Hepatocyte (in vitro differentiated cells): Measurements from ENCODE around the gene LRRC3.

ENCODE experiments used
- EZH2 ChIP-seq: fragments of 200-600 bp; sonication (generic); IDR thresholded peaks from 2 replicates; pipeline ENCODE4 v1.6.1; 2016; ENCODE audit warnings: antibody characterized with exemption, mild to moderate bottlenecking, borderline replicate concordance
- EZH2phosphoT487 ChIP-seq: fragments of 200-600 bp; sonication (generic); IDR thresholded peaks from one replicate; pipeline ENCODE4 v1.6.1; 2018; ENCODE audit warnings: antibody characterized with exemption, mild to moderate bottlenecking, low read depth, moderate library complexity; ENCODE audit not compliant: unreplicated experiment, severe bottlenecking
- TF ChIP-seq, protein P1 (sequence below): fragments of 200-600 bp; sonication (generic); IDR thresholded peaks from 2 replicates; pipeline ENCODE4 v1.5.1; 2016; ENCODE audit warnings: antibody characterized with exemption, mild to moderate bottlenecking; ENCODE audit not compliant: poor library complexity

- TF ChIP-seq, protein P1, sequence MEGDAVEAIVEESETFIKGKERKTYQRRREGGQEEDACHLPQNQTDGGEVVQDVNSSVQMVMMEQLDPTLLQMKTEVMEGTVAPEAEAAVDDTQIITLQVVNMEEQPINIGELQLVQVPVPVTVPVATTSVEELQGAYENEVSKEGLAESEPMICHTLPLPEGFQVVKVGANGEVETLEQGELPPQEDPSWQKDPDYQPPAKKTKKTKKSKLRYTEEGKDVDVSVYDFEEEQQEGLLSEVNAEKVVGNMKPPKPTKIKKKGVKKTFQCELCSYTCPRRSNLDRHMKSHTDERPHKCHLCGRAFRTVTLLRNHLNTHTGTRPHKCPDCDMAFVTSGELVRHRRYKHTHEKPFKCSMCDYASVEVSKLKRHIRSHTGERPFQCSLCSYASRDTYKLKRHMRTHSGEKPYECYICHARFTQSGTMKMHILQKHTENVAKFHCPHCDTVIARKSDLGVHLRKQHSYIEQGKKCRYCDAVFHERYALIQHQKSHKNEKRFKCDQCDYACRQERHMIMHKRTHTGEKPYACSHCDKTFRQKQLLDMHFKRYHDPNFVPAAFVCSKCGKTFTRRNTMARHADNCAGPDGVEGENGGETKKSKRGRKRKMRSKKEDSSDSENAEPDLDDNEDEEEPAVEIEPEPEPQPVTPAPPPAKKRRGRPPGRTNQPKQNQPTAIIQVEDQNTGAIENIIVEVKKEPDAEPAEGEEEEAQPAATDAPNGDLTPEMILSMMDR, result no peak
- no peak for TF ChIP-seq EZH2
- TF ChIP-seq EZH2phosphoT487, result no peak
Measured at GRCh38 chr21:44477712-44478111, 22.4 kb downstream of the LRRC3 start.
